Measurements from ENCODE around the gene EHBP1. TPM values are rescaled to one million over a fixed set of nuclear protein-coding genes. Genes with fewer than 3 reads are reported as not detected.
"Not testable (repeated sequence)": the region's sequence is repeated elsewhere in the genome, so short reads cannot be mapped to it uniquely, and the experiment has no call there.

The EHBP1 gene
- total and polyA plus RNA-seq, 4 donors = 12.0 to 70.9 (median 28.1) TPM

DNA sequence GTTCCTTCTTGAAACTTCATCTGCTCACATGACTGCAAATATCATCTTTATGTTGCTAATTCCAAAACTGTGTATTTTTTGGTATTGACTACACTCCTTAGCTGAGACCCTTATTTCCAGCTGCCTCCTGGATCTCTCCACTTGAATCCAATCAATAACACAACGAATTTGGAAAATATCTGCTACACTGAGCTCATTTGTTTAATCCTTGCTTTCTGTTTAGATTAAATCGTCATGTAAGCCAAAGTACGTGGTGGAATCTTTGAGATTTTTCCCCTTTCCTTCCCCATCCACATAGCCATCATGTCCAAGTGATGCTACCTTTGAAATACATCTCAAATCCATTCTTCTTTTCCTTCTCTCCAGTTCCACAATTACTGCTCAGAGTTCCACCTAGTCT lies 360.8 kb downstream of the EHBP1 start:
- no peaks in the 10 kb centered on the region for H3K36me3 ChIP-seq (ENCODE audit: control insufficient read depth in 1 of 2, insufficient read depth in 2 of 2, low read length in 1 of 2)
- DNase-seq (no peak), ATAC-seq (ENCODE audit: low FRiP score) (no peak)
- intact Hi-C loops (cut with DNase I) = no loop called here
- no peaks in the 10 kb centered on the region for H3K27me3 ChIP-seq (ENCODE audit: control insufficient read depth in 1 of 2, insufficient read depth in 2 of 2, low read length in 1 of 2)
- H3K4me3 ChIP-seq (ENCODE audit: low read length in 2 of 2) = no peak overlapping the region
- no peaks in the 10 kb centered on the region for H3K4me1 ChIP-seq (ENCODE audit: control insufficient read depth in 1 of 2, insufficient read depth in 2 of 2, low read length in 2 of 2)
- WGBS, 2 donors = 65 to 68% methylated on average over 3 of the region's 3 CpGs
- H3K9me3 ChIP-seq (ENCODE audit: control insufficient read depth, low read length) = no peaks in the 10 kb centered on the region
- no peak overlapping the region for H3K27ac ChIP-seq (ENCODE audit: low read depth in 1 of 2, low read length in 2 of 2)

DNA sequence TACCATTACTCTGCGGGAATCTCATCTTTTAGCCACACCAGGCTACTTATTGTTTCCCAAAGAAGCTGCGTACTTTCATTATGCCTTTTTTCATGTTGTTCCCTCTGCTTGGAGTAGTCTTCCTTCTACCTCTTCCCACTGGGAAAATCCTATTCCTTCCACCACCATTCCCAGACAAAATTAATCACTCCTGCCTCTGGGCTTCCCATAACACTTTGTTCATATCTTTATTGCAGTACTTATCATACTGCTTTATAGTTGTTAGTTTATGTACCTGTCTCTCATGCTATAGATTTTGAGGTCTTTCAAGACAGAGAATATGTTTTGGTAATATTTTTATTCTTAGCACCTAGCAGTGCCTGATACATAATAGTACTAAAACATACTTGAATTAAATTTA lies 361.3 kb downstream of the EHBP1 start:
- whole genome bisulfite sequencing, 2 donors = 78 to 81% methylated on average over 2 of the region's 2 CpGs
- Histone ChIP-seq H3K9me3 (ENCODE audit: control insufficient read depth, low read length) (no peaks in the 10 kb centered on the region), H3K4me1 (ENCODE audit: control insufficient read depth in 1 of 2, insufficient read depth in 2 of 2, low read length in 2 of 2) (no peaks in the 10 kb centered on the region), H3K36me3 (ENCODE audit: control insufficient read depth in 1 of 2, insufficient read depth in 2 of 2, low read length in 1 of 2) (no peaks in the 10 kb centered on the region), H3K27me3 (ENCODE audit: control insufficient read depth in 1 of 2, insufficient read depth in 2 of 2, low read length in 1 of 2) (no peaks in the 10 kb centered on the region), H3K27ac (ENCODE audit: low read depth in 1 of 2, low read length in 2 of 2) (no peak overlapping the region), H3K4me3 (ENCODE audit: low read length in 2 of 2) (no peak overlapping the region)
- intact Hi-C loops (cut with DNase I) = no loop called here
- DNase-seq = no peak
- no peak for ATAC-seq (ENCODE audit: low FRiP score)

DNA sequence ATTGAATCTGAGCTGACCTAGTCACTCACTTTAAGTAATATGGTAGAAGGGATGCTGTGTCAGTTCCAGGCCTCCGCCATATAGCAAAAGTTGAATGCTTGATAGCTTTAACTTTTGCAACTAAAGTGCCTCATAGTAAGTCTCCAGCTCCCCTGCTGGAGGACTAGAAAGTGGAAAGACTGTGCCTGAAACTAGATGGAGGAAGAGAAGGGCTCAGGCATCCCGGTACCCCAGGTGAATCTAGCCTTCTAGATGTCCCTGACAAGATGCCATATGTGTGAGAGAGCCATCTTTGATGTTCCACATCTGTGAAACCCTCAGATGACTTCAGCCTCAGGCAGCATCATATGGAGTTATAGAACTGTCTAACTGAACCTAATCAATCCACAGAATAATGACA lies 366.2 kb downstream of the EHBP1 start:
- no peaks in the 10 kb centered on the region for H3K4me1 ChIP-seq (ENCODE audit: control insufficient read depth in 1 of 2, insufficient read depth in 2 of 2, low read length in 2 of 2)
- H3K36me3 ChIP-seq (ENCODE audit: control insufficient read depth in 1 of 2, insufficient read depth in 2 of 2, low read length in 1 of 2) = no peaks in the 10 kb centered on the region
- no peaks in the 10 kb centered on the region for H3K27me3 ChIP-seq (ENCODE audit: control insufficient read depth in 1 of 2, insufficient read depth in 2 of 2, low read length in 1 of 2)
- no peak overlapping the region for H3K27ac ChIP-seq (ENCODE audit: low read depth in 1 of 2, low read length in 2 of 2)
- intact Hi-C loops (cut with DNase I) = no loop called here
- no peaks in the 10 kb centered on the region for H3K9me3 ChIP-seq (ENCODE audit: control insufficient read depth, low read length)
- DNase-seq (no peak), ATAC-seq (ENCODE audit: low FRiP score) (no peak)
- 81 to 83% methylated on average over 2 of the region's 2 CpGs for WGBS, 2 donors
- no peak overlapping the region for H3K4me3 ChIP-seq (ENCODE audit: low read length in 2 of 2)

DNA sequence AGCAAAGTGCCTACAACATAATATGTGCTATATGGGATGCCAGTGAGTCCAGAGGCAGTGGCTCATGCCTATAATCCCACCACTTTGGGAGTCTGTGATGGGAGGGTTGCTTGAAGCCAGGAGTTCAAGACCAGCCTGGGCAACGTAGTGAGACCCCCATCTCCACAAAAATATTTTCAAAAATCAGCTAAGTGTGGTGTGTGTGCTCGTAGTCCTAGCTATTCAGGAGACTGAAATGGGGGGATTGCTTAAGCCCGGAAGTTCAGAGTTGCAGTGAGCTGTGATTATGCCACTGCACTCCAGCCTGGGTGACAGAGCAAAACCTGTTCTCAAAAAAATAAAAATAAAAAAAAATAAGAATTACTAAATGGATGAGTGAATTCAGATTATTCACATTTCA lies 368.5 kb downstream of the EHBP1 start:
- Histone ChIP-seq H3K4me1 (ENCODE audit: control insufficient read depth in 1 of 2, insufficient read depth in 2 of 2, low read length in 2 of 2) (no peaks in the 10 kb centered on the region), H3K27ac (ENCODE audit: low read depth in 1 of 2, low read length in 2 of 2) (no peak overlapping the region), H3K9me3 (ENCODE audit: control insufficient read depth, low read length) (no peaks in the 10 kb centered on the region), H3K36me3 (ENCODE audit: control insufficient read depth in 1 of 2, insufficient read depth in 2 of 2, low read length in 1 of 2) (no peaks in the 10 kb centered on the region), H3K4me3 (ENCODE audit: low read length in 2 of 2) (no peak overlapping the region), H3K27me3 (ENCODE audit: control insufficient read depth in 1 of 2, insufficient read depth in 2 of 2, low read length in 1 of 2) (peaks cover 0 to 2% of the 10 kb centered on the region in 2 donors)
- intact Hi-C loops (cut with DNase I) = no loop called here
- ATAC-seq (ENCODE audit: low FRiP score) = no peak
- no peak for DNase-seq
- WGBS, 2 donors = 82 to 90% methylated on average over 3 of the region's 3 CpGs

DNA sequence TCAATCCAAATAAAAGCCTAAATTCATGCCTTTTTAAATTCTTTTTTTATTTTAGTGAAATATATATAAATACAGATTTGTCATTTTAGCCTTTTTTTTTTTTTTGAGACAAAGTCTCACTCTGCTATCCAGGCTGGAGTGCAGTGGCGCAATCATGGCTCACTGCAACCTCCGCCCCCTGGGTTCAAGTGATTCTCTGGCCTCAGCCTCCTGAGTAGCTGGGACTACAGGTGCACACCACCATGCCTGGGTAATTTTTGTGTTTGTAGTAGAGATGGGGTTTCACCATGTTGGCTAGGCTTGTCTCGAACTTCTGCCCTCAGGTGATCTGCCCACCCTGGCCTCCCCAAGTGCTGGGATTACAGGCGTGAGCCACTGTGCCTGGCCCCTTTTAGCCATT lies 368.9 kb downstream of the EHBP1 start:
- H3K4me1 ChIP-seq (ENCODE audit: control insufficient read depth in 1 of 2, insufficient read depth in 2 of 2, low read length in 2 of 2); H3K27ac ChIP-seq (ENCODE audit: low read depth in 1 of 2, low read length in 2 of 2); H3K9me3 ChIP-seq (ENCODE audit: control insufficient read depth, low read length); H3K27me3 ChIP-seq (ENCODE audit: control insufficient read depth in 1 of 2, insufficient read depth in 2 of 2, low read length in 1 of 2); H3K4me3 ChIP-seq (ENCODE audit: low read length in 2 of 2); ATAC-seq (ENCODE audit: low FRiP score); intact Hi-C loops (cut with DNase I); DNase-seq; H3K36me3 ChIP-seq (ENCODE audit: control insufficient read depth in 1 of 2, insufficient read depth in 2 of 2, low read length in 1 of 2): not testable (repeated sequence)
- WGBS, 2 donors = 91 to 92% methylated on average over 4 of the region's 4 CpGs

DNA sequence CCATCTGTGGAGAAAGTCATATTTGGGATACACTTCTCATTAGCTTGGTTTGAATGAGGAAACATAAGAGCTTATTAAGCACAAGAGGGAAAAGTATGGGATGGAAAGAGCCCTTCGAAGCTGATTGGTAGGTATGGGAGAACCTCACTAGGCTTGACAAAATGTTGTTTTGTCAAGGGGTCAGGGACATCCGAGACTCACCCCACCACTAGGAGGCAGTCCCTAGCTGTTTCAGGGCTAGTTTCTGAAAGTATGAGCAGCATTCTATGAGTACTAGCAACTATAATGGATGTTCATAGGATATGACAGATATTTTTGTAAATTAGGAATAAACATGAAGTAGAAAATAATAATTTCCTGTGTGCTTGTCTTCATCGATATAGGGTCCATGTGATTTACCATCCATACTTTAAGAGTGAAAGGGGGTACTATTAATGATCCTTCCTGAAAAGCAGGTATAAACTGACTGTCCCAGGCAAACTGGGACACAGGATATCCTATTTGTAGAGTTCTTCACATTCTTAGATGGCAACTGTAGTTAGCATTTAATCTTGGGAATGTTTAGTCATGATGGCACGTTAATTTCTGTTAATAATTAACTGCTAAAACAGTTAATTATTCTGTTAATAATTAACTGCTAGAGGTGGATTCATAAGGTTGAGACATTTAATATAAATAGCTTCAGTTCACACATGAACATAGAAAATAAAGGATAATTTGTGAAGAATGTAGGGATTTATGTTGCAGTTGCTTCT lies 373.5 kb downstream of the EHBP1 start:
- no peaks in the 10 kb centered on the region for H3K36me3 ChIP-seq (ENCODE audit: control insufficient read depth in 1 of 2, insufficient read depth in 2 of 2, low read length in 1 of 2)
- no peak overlapping the region for H3K27ac ChIP-seq (ENCODE audit: low read depth in 1 of 2, low read length in 2 of 2)
- H3K9me3 ChIP-seq (ENCODE audit: control insufficient read depth, low read length) = no peaks in the 10 kb centered on the region
- H3K27me3 ChIP-seq (ENCODE audit: control insufficient read depth in 1 of 2, insufficient read depth in 2 of 2, low read length in 1 of 2) = peaks cover 0 to 2% of the 10 kb centered on the region in 2 donors
- H3K4me1 ChIP-seq (ENCODE audit: control insufficient read depth in 1 of 2, insufficient read depth in 2 of 2, low read length in 2 of 2) = no peaks in the 10 kb centered on the region
- intact Hi-C loops (cut with DNase I) = no loop called here
- 74 to 80% methylated on average over 4 of the region's 4 CpGs for WGBS, 2 donors
- DNase-seq = no peak
- ATAC-seq (ENCODE audit: low FRiP score) = no peak
- H3K4me3 ChIP-seq (ENCODE audit: low read length in 2 of 2) = no peak overlapping the region

DNA sequence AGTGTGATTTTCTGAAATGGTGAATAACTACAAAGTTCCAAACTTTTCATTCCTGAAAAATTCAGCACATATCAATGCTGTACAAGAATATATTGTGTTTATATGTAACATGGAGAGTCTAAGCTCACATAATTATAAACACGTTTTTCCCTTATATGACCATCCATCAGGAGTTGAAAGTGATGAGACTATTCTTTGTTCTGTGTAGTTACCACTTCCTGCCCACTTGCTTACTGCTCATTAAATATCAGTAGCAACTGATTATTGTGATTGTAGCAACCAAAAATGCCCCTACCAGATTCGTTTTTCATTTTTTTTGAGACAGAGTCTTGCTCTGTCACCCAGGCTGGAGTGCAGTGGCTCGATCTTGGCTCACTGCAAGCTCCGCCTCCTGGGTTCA lies 375.9 kb downstream of the EHBP1 start:
- intact Hi-C loops (cut with DNase I) = no loop called here
- Histone ChIP-seq H3K36me3 (ENCODE audit: control insufficient read depth in 1 of 2, insufficient read depth in 2 of 2, low read length in 1 of 2) (no peaks in the 10 kb centered on the region), H3K4me3 (ENCODE audit: low read length in 2 of 2) (no peak overlapping the region), H3K4me1 (ENCODE audit: control insufficient read depth in 1 of 2, insufficient read depth in 2 of 2, low read length in 2 of 2) (no peaks in the 10 kb centered on the region), H3K9me3 (ENCODE audit: control insufficient read depth, low read length) (no peaks in the 10 kb centered on the region), H3K27me3 (ENCODE audit: control insufficient read depth in 1 of 2, insufficient read depth in 2 of 2, low read length in 1 of 2) (peaks cover 0 to 2% of the 10 kb centered on the region in 2 donors), H3K27ac (ENCODE audit: low read depth in 1 of 2, low read length in 2 of 2) (no peak overlapping the region)
- DNase-seq (no peak), ATAC-seq (ENCODE audit: low FRiP score) (no peak)
- 76 to 83% methylated on average over 4 of the region's 4 CpGs for WGBS, 2 donors

DNA sequence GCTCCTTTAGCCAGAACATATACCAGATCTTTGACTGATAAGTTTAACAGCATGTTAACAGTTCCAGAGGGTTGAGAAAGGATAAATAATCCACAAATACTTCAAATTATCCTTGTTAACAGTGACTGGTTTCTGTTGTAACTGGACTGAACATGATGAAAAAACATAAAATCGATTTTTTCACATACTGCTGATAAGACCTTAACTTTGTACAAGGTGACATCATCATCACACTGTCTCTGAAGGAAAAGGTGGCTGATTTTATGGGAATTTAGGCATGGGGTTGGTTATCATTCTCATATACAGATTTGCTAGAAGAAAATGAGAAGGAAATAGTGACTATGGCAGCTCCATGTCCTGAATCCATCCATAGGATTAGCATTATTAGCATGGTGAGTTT lies 381.2 kb downstream of the EHBP1 start:
- WGBS, 2 donors = 32 to 38% methylated on average over 1 of the region's 1 CpG
- intact Hi-C loops (cut with DNase I) = no loop called here
- no peak for DNase-seq
- ATAC-seq (ENCODE audit: low FRiP score) = no peak
- H3K36me3 ChIP-seq (ENCODE audit: control insufficient read depth in 1 of 2, insufficient read depth in 2 of 2, low read length in 1 of 2) = no peaks in the 10 kb centered on the region
- H3K27me3 ChIP-seq (ENCODE audit: control insufficient read depth in 1 of 2, insufficient read depth in 2 of 2, low read length in 1 of 2) = no peaks in the 10 kb centered on the region
- no peaks in the 10 kb centered on the region for H3K4me1 ChIP-seq (ENCODE audit: control insufficient read depth in 1 of 2, insufficient read depth in 2 of 2, low read length in 2 of 2)
- no peak overlapping the region for H3K4me3 ChIP-seq (ENCODE audit: low read length in 2 of 2)
- no peak overlapping the region for H3K27ac ChIP-seq (ENCODE audit: low read depth in 1 of 2, low read length in 2 of 2)
- H3K9me3 ChIP-seq (ENCODE audit: control insufficient read depth, low read length) = no peaks in the 10 kb centered on the region

DNA sequence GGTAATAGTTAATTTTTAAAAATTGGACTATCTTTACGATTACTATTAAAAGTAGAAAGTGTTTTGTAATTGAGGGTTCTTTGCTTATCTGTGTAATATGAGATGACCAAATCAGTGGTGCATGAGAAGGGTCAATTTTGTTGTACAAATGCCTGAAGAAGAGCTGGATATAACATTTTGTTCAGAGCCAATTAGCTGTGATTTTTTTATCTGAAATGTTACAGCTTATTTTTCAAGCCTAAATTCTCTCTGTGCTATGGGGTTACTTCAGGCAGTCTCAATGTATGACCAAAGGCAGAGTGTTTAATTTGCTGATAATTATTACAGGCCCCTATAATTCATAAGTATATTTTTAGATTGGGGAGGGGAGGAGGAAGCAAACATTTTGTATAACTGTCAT lies 386.9 kb downstream of the EHBP1 start:
- no peaks in the 10 kb centered on the region for H3K27me3 ChIP-seq (ENCODE audit: control insufficient read depth in 1 of 2, insufficient read depth in 2 of 2, low read length in 1 of 2)
- intact Hi-C loops (cut with DNase I) = no loop called here

More for the DNA sequence above, 386.9 kb downstream of the EHBP1 start:
- no peak overlapping the region for H3K27ac ChIP-seq (ENCODE audit: low read depth in 1 of 2, low read length in 2 of 2)
- DNase-seq = no peak
- no peaks in the 10 kb centered on the region for H3K4me1 ChIP-seq (ENCODE audit: control insufficient read depth in 1 of 2, insufficient read depth in 2 of 2, low read length in 2 of 2)
- H3K36me3 ChIP-seq (ENCODE audit: control insufficient read depth in 1 of 2, insufficient read depth in 2 of 2, low read length in 1 of 2) = no peaks in the 10 kb centered on the region
- H3K9me3 ChIP-seq (ENCODE audit: control insufficient read depth, low read length) = no peaks in the 10 kb centered on the region
- ATAC-seq (ENCODE audit: low FRiP score) = no peak
- H3K4me3 ChIP-seq (ENCODE audit: low read length in 2 of 2) = no peak overlapping the region
- 91 to 93% methylated on average over 1 of the region's 1 CpG for WGBS, 2 donors
